A673 (cell line): Measurements from ENCODE around the gene R3HDML. TPM values are rescaled to one million over a fixed set of nuclear protein-coding genes. Genes with fewer than 3 reads are reported as not detected.

Source experiments
- BruUV-seq: library from RNA; stranded (reverse); fragments of 400-500 nt; replicated peaks from 2 replicates; lab custom pipeline; 2021; lab: Mats Ljungman, UMichigan
- CTCF ChIA-PET: fragments of 300-600 bp; sonication (Branson Sonifier 250); formaldehyde crosslinking; loops from one replicate; lab custom pipeline; 2022; ENCODE audit warnings: antibody characterized with exemption; lab: Charles Lee
- POLR2A ChIA-PET: fragments of 300-600 bp; sonication (Branson Sonifier 250); formaldehyde crosslinking; loops from one replicate; lab custom pipeline; 2022; ENCODE audit warnings: antibody characterized with exemption; ENCODE audit not compliant: low non-redundant PET; lab: Charles Lee
- DNase-seq: peaks from one replicate; pipeline ENCODE4 v3.0.0-alpha.2; 2015; ENCODE audit warnings: low spot score
- H3K27ac ChIP-seq: fragments of 200-600 bp; sonication (generic); 2 replicates; pipeline ENCODE4 v1.5.1; 2016; ENCODE audit warnings: mixed run types, low read depth, mild to moderate bottlenecking, mixed read lengths, antibody characterized with exemption, low read length; ENCODE audit not compliant: poor library complexity, severe bottlenecking
- H3K27me3 ChIP-seq: fragments of 200-600 bp; sonication (generic); replicated peaks from 2 replicates; pipeline ENCODE4 v1.6.1; 2017; ENCODE audit warnings: mixed run types, low read depth, mild to moderate bottlenecking, mixed read lengths, antibody characterized with exemption, low read length; ENCODE audit not compliant: insufficient read depth, poor library complexity
- H3K36me3 ChIP-seq: fragments of 200-600 bp; sonication (generic); 2 replicates; pipeline ENCODE4 v1.6.1; 2016; ENCODE audit warnings: mixed run types, mild to moderate bottlenecking, mixed read lengths, antibody characterized with exemption, low read length; ENCODE audit not compliant: insufficient read depth, poor library complexity, severe bottlenecking
- H3K4me1 ChIP-seq: fragments of 200-600 bp; sonication (generic); 2 replicates; pipeline ENCODE4 v1.6.1; 2017; ENCODE audit warnings: mixed run types, mild to moderate bottlenecking, mixed read lengths, antibody characterized with exemption, low read length; ENCODE audit not compliant: insufficient read depth, poor library complexity, severe bottlenecking
- H3K4me3 ChIP-seq: fragments of 200-600 bp; sonication (generic); 2 replicates; pipeline ENCODE4 v1.5.1; 2016; ENCODE audit warnings: low read depth, mixed run types, mild to moderate bottlenecking, mixed read lengths, low read length; ENCODE audit not compliant: poor library complexity, severe bottlenecking
- H3K9me3 ChIP-seq: fragments of 200-600 bp; sonication (generic); 2 replicates; pipeline ENCODE4 v1.6.1; 2016; ENCODE audit warnings: mixed run types, low read depth, mild to moderate bottlenecking, mixed read lengths, antibody characterized with exemption, low read length; ENCODE audit not compliant: poor library complexity, severe bottlenecking
- CTCF ChIP-seq: fragments of 300-800, 200-600 bp; sonication (generic); conservative IDR thresholded peaks from 2 replicates; pipeline ENCODE4 v1.5.1; 2017; ENCODE audit warnings: low read depth, mild to moderate bottlenecking, antibody characterized with exemption, low read length, moderate library complexity, mixed read lengths
- EZH2 ChIP-seq: fragments of 200-600 bp; sonication (generic); IDR thresholded peaks from 2 replicates; pipeline ENCODE4 v1.6.1; 2017; ENCODE audit warnings: borderline replicate concordance, low read depth, mild to moderate bottlenecking, mixed read lengths, antibody characterized with exemption, low read length; ENCODE audit not compliant: poor library complexity, severe bottlenecking
- intact Hi-C: fragments of 100-400 bp; cut with micrococcal nuclease; formaldehyde crosslinking; loops from one replicate; pipeline ENCODE4 v1.10.0; 2022; ENCODE audit not compliant: unreplicated experiment
- total RNA-seq: library from RNA; stranded (reverse); gene quantifications from 2 replicates; pipeline ENCODE4 v1.2.3, GENCODE V29; 2021

The R3HDML gene
- total RNA-seq, 1 experiment from 2014 or later, result not detected

- no peaks in the 10 kb centered on the region for H3K4me1 ChIP-seq
- BruUV-seq, result no TSS peak
- peaks cover 14% of the 10 kb centered on the region for H3K27me3 ChIP-seq
- no peak overlapping the region for H3K27ac ChIP-seq
- TF ChIP-seq CTCF (no peak), EZH2 (no peak)
- no peaks in the 10 kb centered on the region for H3K36me3 ChIP-seq
- DNase-seq, result no peak
- POLR2A ChIA-PET, result no interaction called here
- no peak overlapping the region for H3K4me3 ChIP-seq
- H3K9me3 ChIP-seq, result no peaks in the 10 kb centered on the region
- intact Hi-C loops, result no loop called here
- CTCF ChIA-PET, result no interaction called here
Measured at GRCh38 chr20:44398335-44398734, 61.5 kb downstream of the R3HDML start.

GRCh38 chr20:44399446-44399845 is 62.6 kb downstream of the R3HDML start:
- peaks cover 14% of the 10 kb centered on the region for H3K27me3 ChIP-seq

GRCh38 chr20:44400671-44400969 is 63.8 kb downstream of the R3HDML start:
- TF ChIP-seq EZH2 (no peak), CTCF (no peak)
- Histone ChIP-seq H3K27ac (no peak overlapping the region), H3K9me3 (no peaks in the 10 kb centered on the region), H3K4me1 (no peaks in the 10 kb centered on the region), H3K27me3 (peaks cover 10% of the 10 kb centered on the region), H3K36me3 (no peaks in the 10 kb centered on the region), H3K4me3 (no peak overlapping the region)
- POLR2A ChIA-PET, result no interaction called here
- CTCF ChIA-PET, result no interaction called here
- BruUV-seq, result no TSS peak
- intact Hi-C loops, result no loop called here
- DNase-seq, result no peak

More at GRCh38 chr20:44399446-44399845, 62.6 kb downstream of the R3HDML start:
- no peaks in the 10 kb centered on the region for H3K36me3 ChIP-seq
- no peak for DNase-seq
- no peak overlapping the region for H3K4me3 ChIP-seq
- TF ChIP-seq CTCF, result no peak
- no peak for TF ChIP-seq EZH2
- intact Hi-C loops, result no loop called here
- H3K27ac ChIP-seq, result no peak overlapping the region
- ChIA-PET POLR2A (no interaction called here), CTCF (no interaction called here)
- H3K4me1 ChIP-seq, result no peaks in the 10 kb centered on the region
- H3K9me3 ChIP-seq, result no peaks in the 10 kb centered on the region
- no TSS peak for BruUV-seq

Other genes with a start within 250 kb of the R3HDML start
- 1.0 and 1.1 TPM in 2 replicates for gene JPH2, start 149.9 kb upstream of the R3HDML start, total RNA-seq
- gene OSER1, start 126.3 kb upstream of the R3HDML start, total RNA-seq, result 40.7 and 50.5 TPM in 2 replicates
- 0.54 and 0.68 TPM in 2 replicates for gene GDAP1L1, start 89.7 kb upstream of the R3HDML start, total RNA-seq
- 5.7 TPM in 2 replicates for gene FITM2, start 25.8 kb upstream of the R3HDML start, total RNA-seq
- not detected in 2 replicates for gene HNF4A, start 18.7 kb downstream of the R3HDML start, total RNA-seq
- gene TTPAL, start 138.8 kb downstream of the R3HDML start, total RNA-seq, result 14.3 and 14.6 TPM in 2 replicates
- 48.7 and 50.5 TPM in 2 replicates for gene SERINC3, start 185.0 kb downstream of the R3HDML start, total RNA-seq
- gene PKIG, start 245.5 kb downstream of the R3HDML start, total RNA-seq, result 58.5 and 64.9 TPM in 2 replicates